Left lung (tissue), 10 donors: ENCODE measurements around the gene MOB3A. TPM values are rescaled to one million over a fixed set of nuclear protein-coding genes. Genes with fewer than 3 reads are reported as not detected.

Experiments
- ATAC-seq: fragments of 200-7000 bp; cut with Tn5 transposase; one replicate; pipeline ENCODE4 v1.9.1; 2020; ENCODE audit warnings: moderate library complexity
- DNase-seq, 4 donors: peaks; one replicate each; pipeline ENCODE4 v3.0.0-alpha.2; 2013 to 2020
- H3K27ac ChIP-seq, 2 donors: fragments of 200-600 bp; sonication (generic) in 1 of 2; one replicate each; pipeline versions ENCODE4 v1.5.0 to v1.8.0; 2020 to 2021
- H3K27me3 ChIP-seq, 2 donors: fragments of 200-600 bp; sonication (generic) in 1 of 2; one replicate each; pipeline versions ENCODE4 v1.5.0 to v1.8.0; 2020 to 2021
- H3K36me3 ChIP-seq, 2 donors: fragments of 200-600 bp; sonication (generic) in 1 of 2; one replicate each; pipeline versions ENCODE4 v1.5.0 to v1.8.0; 2020 to 2021
- H3K4me1 ChIP-seq, 2 donors: fragments of 200-600 bp; one replicate each; pipeline ENCODE4 v1.8.0; 2021
- H3K4me3 ChIP-seq, 2 donors: fragments of 200-600 bp; sonication (generic) in 1 of 2; one replicate each; pipeline versions ENCODE4 v1.5.0 to v1.8.0; 2020 to 2021; ENCODE audit warnings: mild to moderate bottlenecking in 1 of 2
- H3K9me3 ChIP-seq, 2 donors: fragments of 200-600 bp; sonication (generic) in 1 of 2; one replicate each; pipeline versions ENCODE4 v1.5.0 to v1.8.0; 2020 to 2021
- CTCF ChIP-seq, 2 donors: fragments of 200-600 bp; sonication (generic) in 1 of 2; IDR thresholded peaks; one replicate each; pipeline versions ENCODE4 v1.5.0 to v1.8.0; 2021; ENCODE audit warnings: antibody characterized with exemption in 2 of 2
- intact Hi-C, 2 donors: fragments of 100-400 bp; cut with DNase I; formaldehyde crosslinking; loops; one replicate each; pipeline versions ENCODE4 v1.11.2 to v1.14.2; 2022
- polyA plus RNA-seq, 6 donors: library from polyadenylated mRNA; unstranded; fragments of 120-200 nt; gene quantifications; one replicate each; pipeline ENCODE4 v1.2.1, GENCODE V29; 2013; ENCODE audit not compliant: insufficient read length in 6 of 6
- total RNA-seq, 2 donors: library from RNA; stranded (reverse); fragmentation: NEBNext Ultra II Directional; extraction: Animal tissue kit (Norgen Biotek cat#: 25700); gene quantifications; one replicate each; pipeline ENCODE4 v1.2.1, GENCODE V29; 2021
- donor health status: DM: no; HTN: yes; CAD: no.
- donor health status: DM: no; HTN: no; CAD: no.

Gene MOB3A
- total and polyA plus RNA-seq, 8 donors, result 20.6 to 105 (median 25.4) TPM

DNA sequence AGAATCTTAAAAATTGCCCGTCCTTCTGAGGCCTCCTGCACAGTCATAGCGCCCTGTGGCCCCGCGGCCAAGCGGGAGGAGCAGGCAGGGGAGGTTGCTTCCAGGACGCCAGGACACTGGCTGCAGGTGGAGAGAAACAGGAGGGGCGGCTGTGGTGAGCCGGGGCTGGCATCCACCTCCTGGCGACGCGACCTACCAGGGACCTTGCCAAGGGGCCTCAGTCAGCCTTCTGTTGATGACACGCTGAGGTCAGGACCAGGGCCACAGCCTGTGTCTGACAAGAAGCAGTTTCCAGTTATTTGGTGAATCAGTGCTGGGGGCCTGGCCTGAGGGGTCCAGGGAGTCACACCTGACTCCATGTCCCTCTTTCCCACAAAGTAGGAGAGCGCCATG, 31.7 kb downstream of the MOB3A start:
- Histone ChIP-seq H3K4me3 (no peak overlapping the region), H3K4me1 (peaks cover 30 to 39% of the 10 kb centered on the region in 2 donors), H3K27ac (peak overlapping the region; percentile 42 to 49), H3K27me3 (no peaks in the 10 kb centered on the region), H3K36me3 (no peaks in the 10 kb centered on the region), H3K9me3 (no peaks in the 10 kb centered on the region)
- DNase-seq, result no peak
- no peak for TF ChIP-seq CTCF (IDR thresholded peaks at IDR 0.05)
- intact Hi-C loops, result no loop called here
- ATAC-seq, result no peak

- H3K27me3 ChIP-seq, result no peaks in the 10 kb centered on the region
- no peak overlapping the region for H3K4me3 ChIP-seq
- TF ChIP-seq CTCF (IDR thresholded peaks at IDR 0.05), result no peak
- no peak for DNase-seq
- no peak for ATAC-seq
- H3K4me1 ChIP-seq, result peaks cover 33 to 42% of the 10 kb centered on the region in 2 donors
- intact Hi-C loops, result no loop called here
- no peaks in the 10 kb centered on the region for H3K36me3 ChIP-seq
- no peak overlapping the region for H3K27ac ChIP-seq
- H3K9me3 ChIP-seq, result no peaks in the 10 kb centered on the region
Measured at GRCh38 chr19:2063824-2064223, 32.3 kb downstream of the MOB3A start.

DNA sequence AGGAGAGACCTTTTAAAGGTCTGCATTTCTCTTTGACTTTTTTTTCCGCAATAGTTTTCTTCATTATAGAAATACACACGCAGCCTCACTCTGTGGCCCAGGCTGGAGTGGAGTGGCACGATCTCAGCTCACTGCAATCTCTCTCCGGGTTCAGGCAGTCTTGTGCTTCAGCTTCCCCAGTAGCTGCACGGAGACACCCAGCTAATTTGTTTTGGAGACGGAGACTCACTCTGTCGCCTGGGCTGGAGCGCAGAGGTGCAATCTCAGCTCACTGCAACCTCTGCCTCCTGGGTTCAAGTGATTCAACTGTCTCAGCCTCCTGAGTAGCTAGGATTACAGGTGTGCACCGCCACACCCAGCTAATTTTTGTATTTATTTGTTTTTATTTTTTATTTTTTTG, 33.4 kb downstream of the MOB3A start:
- no peaks in the 10 kb centered on the region for H3K36me3 ChIP-seq
- H3K27me3 ChIP-seq, result no peaks in the 10 kb centered on the region
- H3K4me3 ChIP-seq, result no peak overlapping the region
- TF ChIP-seq CTCF (IDR thresholded peaks at IDR 0.05), result no peak
- H3K4me1 ChIP-seq, result peaks cover 33 to 53% of the 10 kb centered on the region in 2 donors
- no peak overlapping the region for H3K27ac ChIP-seq
- intact Hi-C loops, result no loop called here
- ATAC-seq (no peak), DNase-seq (no peak)
- no peaks in the 10 kb centered on the region for H3K9me3 ChIP-seq

- TF ChIP-seq CTCF (IDR thresholded peaks at IDR 0.05), result no peak
- intact Hi-C loops, result no loop called here
- Histone ChIP-seq H3K27ac (peak overlapping the region; percentile 99 to 100), H3K4me1 (peaks cover 33 to 57% of the 10 kb centered on the region in 2 donors), H3K4me3 (peak overlapping the region in 1 of 2 donors; percentile 74), H3K9me3 (no peaks in the 10 kb centered on the region), H3K27me3 (no peaks in the 10 kb centered on the region), H3K36me3 (no peaks in the 10 kb centered on the region)
- ATAC-seq, result no peak
- DNase-seq, result no peak
Measured at GRCh38 chr19:2062389-2062729, 33.8 kb downstream of the MOB3A start.

- intact Hi-C loops, result no loop called here
- DNase-seq, result peak; percentile 99
- peak; percentile 87 for ATAC-seq
- H3K9me3 ChIP-seq, result no peaks in the 10 kb centered on the region
- no peaks in the 10 kb centered on the region for H3K36me3 ChIP-seq
- no peaks in the 10 kb centered on the region for H3K27me3 ChIP-seq
- H3K4me1 ChIP-seq, result peaks cover 33 to 63% of the 10 kb centered on the region in 2 donors
- peak in 1 of 2 donors; percentile 7 for TF ChIP-seq CTCF (IDR thresholded peaks at IDR 0.05)
- H3K4me3 ChIP-seq, result peak overlapping the region; percentile 46 to 74
- peak overlapping the region; percentile 99 to 100 for H3K27ac ChIP-seq
Measured at GRCh38 chr19:2061495-2062388, 34.4 kb downstream of the MOB3A start.
